Lung (tissue), 12 donors: ENCODE measurements around the gene FAAP100. TPM values are rescaled to one million over a fixed set of nuclear protein-coding genes. Genes with fewer than 3 reads are reported as not detected.

Experiments
- ATAC-seq: fragments of 200-7000 bp; cut with Tn5 transposase; one replicate; pipeline ENCODE4 v1.9.1; 2020; ENCODE audit warnings: moderate number of reproducible peaks; ENCODE audit not compliant: insufficient read depth, low FRiP score
- DNase-seq, 3 donors: peaks; one replicate each; pipeline ENCODE4 v3.0.0-alpha.2; 2013 to 2017
- H3K27ac ChIP-seq, 2 donors: one replicate each; pipeline ENCODE4 v1.5.1; 2013; ENCODE audit warnings: mild to moderate bottlenecking in 2 of 2, moderate library complexity in 2 of 2, control low read depth in 1 of 2, inconsistent platforms in 1 of 2, low read depth in 1 of 2, low read length in 1 of 2
- H3K27me3 ChIP-seq, 3 donors: one replicate each; pipeline ENCODE4 v1.5.1; 2013; ENCODE audit warnings: low read length in 2 of 3; ENCODE audit not compliant: control insufficient read depth in 3 of 3, insufficient read depth in 3 of 3
- H3K36me3 ChIP-seq, 4 donors: one replicate each; pipeline ENCODE4 v1.5.1; 2013; ENCODE audit warnings: low read length in 4 of 4, mild to moderate bottlenecking in 1 of 4, moderate library complexity in 1 of 4; ENCODE audit not compliant: control insufficient read depth in 4 of 4, insufficient read depth in 4 of 4
- H3K4me1 ChIP-seq, 5 donors: one replicate each; pipeline ENCODE4 v1.5.1; 2013; ENCODE audit warnings: low read length in 5 of 5, mild to moderate bottlenecking in 2 of 5, moderate library complexity in 1 of 5; ENCODE audit not compliant: control insufficient read depth in 5 of 5, insufficient read depth in 5 of 5
- H3K4me3 ChIP-seq: one replicate; pipeline ENCODE4 v1.5.1; 2013; ENCODE audit warnings: mild to moderate bottlenecking, control low read depth, moderate library complexity
- H3K9ac ChIP-seq, 2 donors: one replicate each; pipeline ENCODE4 v1.5.1; 2013; ENCODE audit warnings: low read length in 2 of 2, control low read depth in 1 of 2; ENCODE audit not compliant: insufficient read depth in 1 of 2
- H3K9me3 ChIP-seq, 4 donors: one replicate each; pipeline ENCODE4 v1.5.1; 2013; ENCODE audit warnings: low read length in 3 of 4, mild to moderate bottlenecking in 1 of 4, moderate library complexity in 1 of 4; ENCODE audit not compliant: control insufficient read depth in 4 of 4, insufficient read depth in 3 of 4
- WGBS, 2 donors: extraction: QIAGEN DNeasy Blood & Tissue Kit; methylation state at CpG; one replicate each; pipeline ENCODE4 v1.1.7; 2013; 5-methylcytosine and 5-hydroxymethylcytosine counted together
- polyA plus RNA-seq, 2 donors: library from polyadenylated mRNA; stranded (reverse); fragments of 200-250 nt; gene quantifications; one replicate each; pipeline ENCODE4 v1.2.1, GENCODE V29; 2013
- total RNA-seq, 2 donors: library from RNA; depleted of rRNA in 1 of 2; stranded (reverse); fragments of >200 nt in 1 of 2; gene quantifications; one replicate each; pipeline ENCODE4 v1.2.1, GENCODE V29; 2014 to 2021
- TF ChIP-seq, protein P1 (sequence below): IDR thresholded peaks from 2 replicates; pipeline ENCODE4 v1.5.1; 2012; ENCODE audit warnings: mild to moderate bottlenecking; ENCODE audit errors: control extremely low read depth, extremely low read depth
- donor health status: control.
- donor health status: control.
- donor health status: Bipolar disorder and iron deficiency.
- donor health status: healthy.
- donor health status: DM: yes; HTN: yes; CAD: no.

The FAAP100 gene
- total and polyA plus RNA-seq, 4 donors: 20.8 to 34.4 (median 25.4) TPM

DNA sequence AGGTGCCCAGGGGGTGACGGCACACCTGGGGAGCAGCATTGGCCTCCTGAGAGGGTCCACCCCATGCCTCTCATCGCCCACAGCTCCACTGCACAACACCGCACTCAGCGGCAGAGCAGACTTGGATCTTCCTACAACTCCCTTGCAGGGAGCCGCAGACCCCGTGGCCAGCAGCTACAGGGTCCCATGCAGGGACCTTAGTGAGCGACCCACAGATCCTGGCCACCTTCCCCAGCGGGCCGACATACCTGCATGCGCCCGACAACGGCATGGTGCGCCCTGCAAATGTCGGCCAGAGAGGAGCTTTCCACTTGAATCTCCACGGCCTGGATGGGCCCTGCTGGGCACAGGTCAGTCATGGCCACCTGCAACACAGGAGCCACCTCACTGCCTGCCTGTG is 8.4 kb downstream of the FAAP100 start:
- Histone ChIP-seq H3K4me1 (no peaks in the 10 kb centered on the region), H3K9ac (no peak overlapping the region), H3K36me3 (peaks cover 8 to 82% (median 17%) of the 10 kb centered on the region in 4 donors), H3K27me3 (no peaks in the 10 kb centered on the region), H3K27ac (no peak overlapping the region), H3K4me3 (no peak overlapping the region), H3K9me3 (peaks cover 0 to 6% (median 0%) of the 10 kb centered on the region in 4 donors)
- DNase-seq (no peak), ATAC-seq (no peak)
- 94 to 98% methylated on average over 15 of the region's 15 CpGs for WGBS, 2 donors
- TF ChIP-seq, protein P1, sequence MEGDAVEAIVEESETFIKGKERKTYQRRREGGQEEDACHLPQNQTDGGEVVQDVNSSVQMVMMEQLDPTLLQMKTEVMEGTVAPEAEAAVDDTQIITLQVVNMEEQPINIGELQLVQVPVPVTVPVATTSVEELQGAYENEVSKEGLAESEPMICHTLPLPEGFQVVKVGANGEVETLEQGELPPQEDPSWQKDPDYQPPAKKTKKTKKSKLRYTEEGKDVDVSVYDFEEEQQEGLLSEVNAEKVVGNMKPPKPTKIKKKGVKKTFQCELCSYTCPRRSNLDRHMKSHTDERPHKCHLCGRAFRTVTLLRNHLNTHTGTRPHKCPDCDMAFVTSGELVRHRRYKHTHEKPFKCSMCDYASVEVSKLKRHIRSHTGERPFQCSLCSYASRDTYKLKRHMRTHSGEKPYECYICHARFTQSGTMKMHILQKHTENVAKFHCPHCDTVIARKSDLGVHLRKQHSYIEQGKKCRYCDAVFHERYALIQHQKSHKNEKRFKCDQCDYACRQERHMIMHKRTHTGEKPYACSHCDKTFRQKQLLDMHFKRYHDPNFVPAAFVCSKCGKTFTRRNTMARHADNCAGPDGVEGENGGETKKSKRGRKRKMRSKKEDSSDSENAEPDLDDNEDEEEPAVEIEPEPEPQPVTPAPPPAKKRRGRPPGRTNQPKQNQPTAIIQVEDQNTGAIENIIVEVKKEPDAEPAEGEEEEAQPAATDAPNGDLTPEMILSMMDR: no peak

DNA sequence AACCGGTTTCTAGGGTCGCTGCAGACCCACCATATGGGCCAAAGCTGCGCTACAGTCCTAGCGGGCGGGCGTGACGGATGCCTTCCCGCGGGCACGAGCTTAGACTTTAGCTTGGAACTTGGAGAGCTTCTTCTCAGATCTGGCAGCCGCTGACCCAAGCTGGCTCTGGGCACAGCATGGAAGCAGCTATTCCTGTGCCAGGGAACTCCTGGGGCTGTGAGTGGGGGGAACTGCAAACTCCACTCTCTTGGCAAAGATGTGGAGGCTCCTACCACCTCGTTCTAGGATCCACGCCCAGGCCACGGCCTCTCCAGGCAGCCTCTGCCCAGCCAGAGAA is 8.8 kb downstream of the FAAP100 start:
- Histone ChIP-seq H3K9me3 (peaks cover 0 to 6% (median 0%) of the 10 kb centered on the region in 4 donors), H3K27ac (no peak overlapping the region), H3K4me3 (no peak overlapping the region), H3K36me3 (peaks cover 8 to 85% (median 17%) of the 10 kb centered on the region in 4 donors), H3K4me1 (no peaks in the 10 kb centered on the region), H3K27me3 (no peaks in the 10 kb centered on the region), H3K9ac (no peak overlapping the region)
- DNase-seq (no peak), ATAC-seq (no peak)
- 93 to 96% methylated on average over 14 of the region's 14 CpGs for WGBS, 2 donors
- TF ChIP-seq, protein P1: no peak

DNA sequence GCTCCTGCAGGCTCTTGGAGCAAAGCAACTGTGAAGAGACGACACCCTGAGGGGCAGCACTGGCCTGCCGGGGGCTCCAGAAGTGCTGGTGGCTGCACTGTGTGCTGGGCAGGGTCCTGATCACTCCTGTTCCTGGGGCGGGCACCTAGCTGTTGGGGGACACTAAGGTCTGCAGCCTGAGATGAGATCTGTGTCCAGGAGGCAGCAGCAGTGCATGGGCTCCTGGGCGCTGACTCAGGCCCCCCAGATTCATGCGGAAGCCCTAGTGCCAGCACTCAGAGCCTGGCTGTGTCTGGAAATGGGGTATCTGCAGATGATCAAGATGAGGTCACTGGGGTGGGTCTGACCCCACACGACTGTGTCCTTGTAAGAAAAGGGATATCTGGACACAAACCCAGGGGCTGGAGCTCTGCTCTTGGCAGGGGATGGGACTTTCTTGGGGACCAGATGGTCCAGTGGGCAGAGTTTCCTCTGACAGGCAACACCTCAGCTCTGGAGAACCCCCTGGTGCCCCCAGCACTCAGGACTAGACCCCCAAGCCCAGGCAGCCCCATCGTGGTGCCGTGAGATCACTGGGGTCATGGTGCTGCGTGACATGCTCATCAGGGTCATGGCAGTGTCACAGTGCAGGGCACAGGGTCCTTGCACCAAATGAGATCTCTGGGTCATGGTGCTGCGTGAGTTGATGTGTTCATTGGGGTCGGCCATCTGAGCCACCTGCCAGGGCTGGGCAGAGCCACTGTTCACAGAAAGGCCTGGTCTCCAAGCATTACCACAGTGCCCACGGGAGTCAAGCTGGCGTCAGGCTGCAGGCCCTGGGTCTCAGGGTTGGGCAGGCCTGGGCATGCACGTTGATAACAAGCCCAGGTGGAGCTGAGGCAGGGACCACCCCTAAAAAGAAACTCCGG is 9.5 kb downstream of the FAAP100 start:
- Histone ChIP-seq H3K4me3 (no peak overlapping the region), H3K9me3 (peaks cover 0 to 8% (median 0%) of the 10 kb centered on the region in 4 donors), H3K36me3 (peaks cover 8 to 80% (median 16%) of the 10 kb centered on the region in 4 donors), H3K27ac (no peak overlapping the region), H3K27me3 (no peaks in the 10 kb centered on the region), H3K9ac (no peak overlapping the region), H3K4me1 (peaks cover 0 to under 1% (median 0%) of the 10 kb centered on the region in 5 donors)
- DNase-seq: no peak
- 92 to 93% methylated on average over 15 of the region's 15 CpGs for WGBS, 2 donors
- TF ChIP-seq, protein P1: no peak
- no peak for ATAC-seq
